Measurements from ENCODE around the gene C3.

DNA sequence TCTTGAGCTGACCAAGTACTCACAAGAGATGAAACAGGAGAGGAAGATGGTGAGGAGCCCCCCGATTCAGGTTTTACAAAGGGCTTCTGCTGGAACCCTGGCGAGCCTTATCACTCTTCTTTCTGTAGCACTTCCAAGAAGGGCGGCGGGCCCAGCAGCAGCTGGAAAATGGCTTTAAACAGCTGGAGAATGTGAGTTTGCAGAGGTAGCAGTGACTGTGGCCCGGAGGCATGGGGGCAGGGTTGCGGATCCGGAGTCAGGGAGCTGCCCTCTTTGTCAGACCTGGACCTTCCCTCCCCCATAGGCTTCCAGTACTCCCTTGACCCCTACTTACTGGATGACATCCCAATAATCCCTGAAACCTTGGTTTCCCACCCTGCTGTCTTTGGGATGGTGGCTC lies 22.6 kb upstream of the C3 start:
- TF ChIP-seq GATA2 (IDR thresholded peaks at IDR 0.05; ENCODE audit: low read depth, low read length) = no peak
- no peak for TF ChIP-seq GATA3 (IDR thresholded peaks at IDR 0.05; ENCODE audit: low read depth, low read length)

Data from SH-SY5Y (cell line).